Measurements from ENCODE around the gene TMEM14B.
"Not testable (repeated sequence)": the region's sequence is repeated elsewhere in the genome, so short reads cannot be mapped to it uniquely, and the experiment has no call there.

TMEM14B gene

DNA sequence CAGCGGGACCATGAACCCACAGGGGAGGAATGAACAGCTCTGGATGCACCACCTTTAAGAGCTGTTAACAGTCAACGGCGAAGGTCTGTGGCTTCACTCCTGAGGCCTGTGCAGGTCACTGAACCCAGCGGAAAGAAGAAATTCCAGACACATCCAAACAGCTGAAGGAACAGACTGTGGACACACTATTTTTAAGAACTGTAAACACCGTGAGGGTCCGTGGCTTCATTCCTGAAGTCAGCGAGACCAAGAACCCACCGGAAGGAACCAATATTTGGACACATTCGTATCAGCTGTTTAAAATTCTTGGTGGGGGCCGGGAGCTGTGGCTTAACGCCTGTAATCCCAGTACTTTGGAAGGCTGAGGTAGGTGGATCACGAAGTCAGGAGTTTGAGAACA lies 5.4 kb upstream of the TMEM14B start:
- TF ChIP-seq, protein P1, sequence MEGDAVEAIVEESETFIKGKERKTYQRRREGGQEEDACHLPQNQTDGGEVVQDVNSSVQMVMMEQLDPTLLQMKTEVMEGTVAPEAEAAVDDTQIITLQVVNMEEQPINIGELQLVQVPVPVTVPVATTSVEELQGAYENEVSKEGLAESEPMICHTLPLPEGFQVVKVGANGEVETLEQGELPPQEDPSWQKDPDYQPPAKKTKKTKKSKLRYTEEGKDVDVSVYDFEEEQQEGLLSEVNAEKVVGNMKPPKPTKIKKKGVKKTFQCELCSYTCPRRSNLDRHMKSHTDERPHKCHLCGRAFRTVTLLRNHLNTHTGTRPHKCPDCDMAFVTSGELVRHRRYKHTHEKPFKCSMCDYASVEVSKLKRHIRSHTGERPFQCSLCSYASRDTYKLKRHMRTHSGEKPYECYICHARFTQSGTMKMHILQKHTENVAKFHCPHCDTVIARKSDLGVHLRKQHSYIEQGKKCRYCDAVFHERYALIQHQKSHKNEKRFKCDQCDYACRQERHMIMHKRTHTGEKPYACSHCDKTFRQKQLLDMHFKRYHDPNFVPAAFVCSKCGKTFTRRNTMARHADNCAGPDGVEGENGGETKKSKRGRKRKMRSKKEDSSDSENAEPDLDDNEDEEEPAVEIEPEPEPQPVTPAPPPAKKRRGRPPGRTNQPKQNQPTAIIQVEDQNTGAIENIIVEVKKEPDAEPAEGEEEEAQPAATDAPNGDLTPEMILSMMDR (IDR thresholded peaks at IDR 0.05; ENCODE audit: low read depth, low read length, missing control alignments): no peak
- Histone ChIP-seq H3K27me3 (replicated peaks) (no peaks in the 10 kb centered on the region), H3K4me3 (ENCODE audit: low read depth, low read length) (no peak overlapping the region), H3K27ac (no peak overlapping the region), H3K36me3 (replicated peaks) (no peaks in the 10 kb centered on the region)
- in situ Hi-C loops (cut with HindIII; ENCODE audit: low pct_ligation_motif_present, low sequenced_read_pairs): no loop called here
- no peak for DNase-seq

DNA sequence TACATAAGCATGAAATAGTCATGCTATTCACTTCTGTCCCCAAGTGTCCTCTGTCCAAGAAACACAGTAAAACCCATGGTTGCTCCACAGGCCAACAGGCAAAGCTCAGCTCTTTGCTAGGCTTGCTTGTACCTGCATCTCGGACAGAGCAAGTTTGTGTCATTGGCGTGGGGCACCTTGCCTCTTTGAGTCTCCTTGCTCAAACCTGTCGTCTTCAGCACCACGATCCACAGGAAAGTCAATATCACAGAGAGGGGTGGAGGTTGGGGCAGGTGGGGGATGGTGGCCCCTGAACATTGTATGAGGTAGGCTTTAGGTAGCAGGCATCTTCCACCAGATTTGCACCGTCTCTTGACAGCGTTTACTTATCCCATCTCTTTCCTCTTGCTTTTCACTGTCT lies 4.1 kb upstream of the TMEM14B start:
- in situ Hi-C loops (cut with HindIII; ENCODE audit: low pct_ligation_motif_present, low sequenced_read_pairs): no loop called here
- H3K36me3 ChIP-seq (replicated peaks): no peaks in the 10 kb centered on the region
- H3K27ac ChIP-seq: no peak overlapping the region
- H3K27me3 ChIP-seq (replicated peaks): no peaks in the 10 kb centered on the region
- DNase-seq: no peak
- TF ChIP-seq, protein P1 (IDR thresholded peaks at IDR 0.05; ENCODE audit: low read depth, low read length, missing control alignments): no peak
- no peak overlapping the region for H3K4me3 ChIP-seq (ENCODE audit: low read depth, low read length)

DNA sequence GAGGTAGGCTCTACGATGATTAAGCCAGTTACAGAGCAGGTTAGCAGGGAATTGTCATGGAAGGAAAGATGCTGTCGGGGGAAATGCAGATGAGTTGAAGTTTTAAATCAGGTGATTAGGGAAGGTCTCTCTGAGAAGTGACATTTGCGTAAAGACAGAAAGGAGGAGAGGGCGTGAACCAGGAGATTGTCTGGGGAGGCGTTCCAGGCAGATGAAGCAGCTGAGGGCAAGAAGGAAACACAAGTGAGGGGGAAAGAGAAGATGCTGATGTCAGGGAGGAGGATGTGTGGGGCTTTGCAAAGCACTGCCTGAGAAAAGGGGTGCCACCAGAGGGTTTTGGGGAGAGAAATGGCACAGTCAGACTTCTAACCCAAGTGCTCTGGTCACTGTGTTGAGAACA lies 2.5 kb upstream of the TMEM14B start:
- no peaks in the 10 kb centered on the region for H3K36me3 ChIP-seq (replicated peaks)
- H3K27me3 ChIP-seq (replicated peaks): no peaks in the 10 kb centered on the region
- in situ Hi-C loops (cut with HindIII; ENCODE audit: low pct_ligation_motif_present, low sequenced_read_pairs): no loop called here
- no peak overlapping the region for H3K27ac ChIP-seq
- DNase-seq: no peak
- TF ChIP-seq, protein P1 (IDR thresholded peaks at IDR 0.05; ENCODE audit: low read depth, low read length, missing control alignments): no peak
- H3K4me3 ChIP-seq (ENCODE audit: low read depth, low read length): no peak overlapping the region

DNA sequence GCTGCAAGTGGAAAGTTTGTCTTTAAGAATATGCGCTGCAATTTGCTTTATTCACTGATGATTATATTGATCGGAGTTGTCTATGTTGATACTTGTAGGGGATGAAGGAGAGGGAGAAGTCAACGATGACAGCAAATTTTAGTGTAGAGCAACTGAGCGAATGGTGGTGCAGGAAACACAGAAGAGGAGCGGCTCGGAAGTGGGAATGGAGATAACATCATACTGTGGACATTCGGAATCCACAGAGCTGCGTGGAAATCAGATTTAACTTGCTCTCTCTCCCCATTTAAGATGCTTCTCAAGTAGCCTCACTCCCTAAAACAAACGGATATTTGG lies 722 bp upstream of the TMEM14B start:
- H3K27ac ChIP-seq: no peak overlapping the region
- TF ChIP-seq, protein P1 (IDR thresholded peaks at IDR 0.05; ENCODE audit: low read depth, low read length, missing control alignments): no peak
- DNase-seq: no peak
- in situ Hi-C loops (cut with HindIII; ENCODE audit: low pct_ligation_motif_present, low sequenced_read_pairs): no loop called here
- no peaks in the 10 kb centered on the region for H3K27me3 ChIP-seq (replicated peaks)
- peak overlapping the region; percentile 79 for H3K4me3 ChIP-seq (ENCODE audit: low read depth, low read length)
- H3K36me3 ChIP-seq (replicated peaks): peaks cover 9% of the 10 kb centered on the region

DNA sequence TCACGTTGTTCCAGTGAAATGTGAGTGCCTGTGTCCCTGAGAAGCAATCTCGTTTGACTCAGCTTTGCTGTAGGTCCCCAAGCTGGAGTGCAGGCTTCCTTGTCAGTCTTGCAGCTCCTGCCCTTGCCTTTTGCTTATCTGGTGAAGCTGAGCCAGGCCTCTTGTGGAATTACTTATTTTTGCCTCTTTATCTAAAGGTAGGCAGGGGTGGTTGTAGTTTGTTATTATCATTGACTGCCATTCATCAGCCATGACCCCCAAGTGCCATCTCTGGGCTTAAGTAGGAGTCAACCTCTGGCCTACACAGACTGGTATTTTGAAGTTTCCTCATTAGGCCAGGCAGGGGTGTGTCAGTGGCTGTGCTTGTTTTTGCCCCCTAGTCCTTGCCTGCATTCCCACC lies 2.1 kb downstream of the TMEM14B start:
- Histone ChIP-seq H3K36me3 (replicated peaks) (peaks cover 10% of the 10 kb centered on the region), H3K27ac (no peak overlapping the region), H3K4me3 (ENCODE audit: low read depth, low read length) (no peak overlapping the region), H3K27me3 (replicated peaks) (no peaks in the 10 kb centered on the region)
- in situ Hi-C loops (cut with HindIII; ENCODE audit: low pct_ligation_motif_present, low sequenced_read_pairs): no loop called here
- DNase-seq: no peak
- TF ChIP-seq, protein P1 (IDR thresholded peaks at IDR 0.05; ENCODE audit: low read depth, low read length, missing control alignments): no peak

DNA sequence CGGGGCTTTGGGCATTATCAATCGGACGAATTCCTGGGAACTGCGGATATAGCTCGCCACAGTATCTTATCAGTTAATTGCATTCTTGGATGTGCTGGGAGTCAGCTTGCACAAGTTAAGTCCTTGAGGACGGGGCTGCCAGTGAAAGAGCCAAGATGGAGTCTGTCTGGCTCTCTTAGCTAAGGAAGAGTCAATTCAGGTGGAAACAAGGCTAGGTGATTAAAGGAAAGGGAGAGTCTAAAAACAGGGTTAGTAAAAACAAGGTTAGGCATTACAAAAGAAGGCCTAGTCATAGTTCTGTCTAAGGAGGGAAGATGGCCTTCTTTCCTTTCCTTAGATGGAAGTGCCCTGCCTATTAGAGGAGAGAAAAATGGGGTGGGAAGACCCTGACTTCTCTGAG lies 3.0 kb downstream of the TMEM14B start:
- H3K27me3 ChIP-seq (replicated peaks); in situ Hi-C loops (cut with HindIII; ENCODE audit: low pct_ligation_motif_present, low sequenced_read_pairs); H3K4me3 ChIP-seq (ENCODE audit: low read depth, low read length); DNase-seq; H3K27ac ChIP-seq: not testable (repeated sequence)
- peaks cover 13% of the 10 kb centered on the region for H3K36me3 ChIP-seq (replicated peaks)

DNA sequence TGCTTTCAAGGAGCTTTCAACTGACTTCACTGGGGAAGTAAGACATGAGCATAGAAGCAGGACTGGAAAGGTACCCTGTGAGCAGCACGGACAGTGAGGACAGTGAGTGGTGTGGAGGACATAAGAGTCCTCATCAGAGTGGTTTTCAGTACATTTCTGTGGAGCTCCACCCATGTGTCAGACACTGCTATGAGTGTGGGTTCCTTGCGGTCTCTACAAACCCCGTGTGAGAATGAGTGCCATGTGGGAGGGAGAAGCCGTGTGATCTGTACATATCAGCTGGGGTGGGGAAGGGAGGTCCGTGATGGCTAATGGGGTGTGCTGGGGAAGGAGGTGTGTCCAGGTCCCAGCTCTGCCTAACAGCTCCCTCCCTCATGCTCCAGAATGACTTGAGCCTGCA lies 4.2 kb downstream of the TMEM14B start:
- DNase-seq; H3K27me3 ChIP-seq (replicated peaks); H3K27ac ChIP-seq; H3K4me3 ChIP-seq (ENCODE audit: low read depth, low read length); in situ Hi-C loops (cut with HindIII; ENCODE audit: low pct_ligation_motif_present, low sequenced_read_pairs): not testable (repeated sequence)
- peaks cover 17% of the 10 kb centered on the region for H3K36me3 ChIP-seq (replicated peaks)
